ENCODE results near the gene SNX11.

The SNX11 gene

GRCh38 chr17:48169926-48170325, 62.4 kb downstream of the SNX11 start:
- no peak for DNase-seq

Measured in CD4-positive, alpha-beta T cell treated with Interleukin-15 for 1 hour (primary cell).